Osteocyte (in vitro differentiated cells): ENCODE measurements around the gene CCNK. TPM values are rescaled to one million over a fixed set of nuclear protein-coding genes. Genes with fewer than 3 reads are reported as not detected.

Source experiments
- DNase-seq: peaks from one replicate; pipeline ENCODE4 v3.0.0; 2021; ENCODE audit warnings: mixed read lengths; ENCODE audit not compliant: unreplicated experiment; ENCODE audit errors: extremely low spot score
- H3K27ac Mint-ChIP-seq: one replicate; pipeline ENCODE4 v1.8.0; 2021; ENCODE audit warnings: mild to moderate bottlenecking, mixed read lengths; ENCODE audit not compliant: unreplicated experiment
- H3K27me3 Mint-ChIP-seq: one replicate; pipeline ENCODE4 v1.8.0; 2021; ENCODE audit warnings: mixed read lengths; ENCODE audit not compliant: unreplicated experiment
- H3K36me3 Mint-ChIP-seq: one replicate; pipeline ENCODE4 v1.8.0; 2021; ENCODE audit warnings: mixed read lengths; ENCODE audit not compliant: unreplicated experiment
- H3K4me1 Mint-ChIP-seq: one replicate; pipeline ENCODE4 v1.8.0; 2021; ENCODE audit warnings: mixed read lengths; ENCODE audit not compliant: unreplicated experiment
- H3K4me3 Mint-ChIP-seq: one replicate; pipeline ENCODE4 v1.8.0; 2021; ENCODE audit warnings: mild to moderate bottlenecking, moderate library complexity, mixed read lengths; ENCODE audit not compliant: unreplicated experiment
- H3K9me3 Mint-ChIP-seq: one replicate; pipeline ENCODE4 v1.8.0; 2021; ENCODE audit warnings: mixed read lengths; ENCODE audit not compliant: unreplicated experiment
- CTCF ChIP-seq: fragments of 200-600 bp; sonication (generic); IDR thresholded peaks from 2 replicates; pipeline ENCODE4 v1.5.0; 2021; ENCODE audit warnings: antibody characterized with exemption, mild to moderate bottlenecking, moderate library complexity
- total RNA-seq: library from RNA; stranded (reverse); gene quantifications from 2 replicates; pipeline ENCODE4 v1.2.1, GENCODE V29; 2021

CCNK gene
- total RNA-seq, 1 donor from 2014 or later = 57.4 TPM

DNA sequence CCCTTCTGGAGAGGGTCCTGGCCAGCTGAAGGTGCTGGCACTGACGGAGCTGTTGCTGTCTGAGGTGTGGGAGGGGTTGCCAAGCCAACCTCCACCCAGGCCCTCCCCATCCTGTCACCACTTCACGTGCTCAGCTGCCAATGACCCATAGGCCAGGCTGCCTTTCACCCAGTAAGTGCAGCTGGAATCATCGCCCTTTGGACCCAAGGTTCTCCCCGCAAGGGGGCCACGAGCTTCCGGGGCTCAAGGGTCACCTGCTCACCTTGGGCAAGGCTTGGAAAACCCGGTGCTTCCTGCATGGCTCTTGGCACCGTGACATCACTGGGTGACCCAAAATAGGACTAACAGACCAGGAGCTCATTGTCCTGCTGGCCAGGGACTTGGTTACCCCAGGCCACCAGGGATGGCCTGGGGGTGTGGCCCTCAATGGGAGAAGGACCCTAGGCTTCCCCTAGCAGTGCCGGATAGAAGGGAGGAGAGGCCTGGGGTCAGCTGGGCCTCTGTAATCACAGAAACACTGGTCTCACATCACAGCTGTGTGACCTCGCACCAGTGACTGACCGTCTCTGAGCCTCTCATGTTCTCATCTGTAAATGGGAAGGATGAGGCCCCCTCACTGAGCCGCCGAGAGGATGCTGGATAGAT, 71.5 kb downstream of the CCNK start:
- peaks cover 2% of the 10 kb centered on the region for H3K4me1 Mint-ChIP-seq
- no peak for TF ChIP-seq CTCF
- no peaks in the 10 kb centered on the region for H3K36me3 Mint-ChIP-seq
- H3K27me3 Mint-ChIP-seq = no peaks in the 10 kb centered on the region
- DNase-seq = no peak
- no peak overlapping the region for H3K4me3 Mint-ChIP-seq
- no peak overlapping the region for H3K27ac Mint-ChIP-seq
- no peaks in the 10 kb centered on the region for H3K9me3 Mint-ChIP-seq

GRCh38 chr14:99554184-99554583, 73.0 kb downstream of the CCNK start:
- Mint-ChIP-seq H3K36me3 (no peaks in the 10 kb centered on the region), H3K27me3 (no peaks in the 10 kb centered on the region), H3K27ac (no peak overlapping the region), H3K4me3 (no peak overlapping the region), H3K4me1 (peaks cover 2% of the 10 kb centered on the region), H3K9me3 (no peaks in the 10 kb centered on the region)
- no peak for DNase-seq
- TF ChIP-seq CTCF = no peak

DNA sequence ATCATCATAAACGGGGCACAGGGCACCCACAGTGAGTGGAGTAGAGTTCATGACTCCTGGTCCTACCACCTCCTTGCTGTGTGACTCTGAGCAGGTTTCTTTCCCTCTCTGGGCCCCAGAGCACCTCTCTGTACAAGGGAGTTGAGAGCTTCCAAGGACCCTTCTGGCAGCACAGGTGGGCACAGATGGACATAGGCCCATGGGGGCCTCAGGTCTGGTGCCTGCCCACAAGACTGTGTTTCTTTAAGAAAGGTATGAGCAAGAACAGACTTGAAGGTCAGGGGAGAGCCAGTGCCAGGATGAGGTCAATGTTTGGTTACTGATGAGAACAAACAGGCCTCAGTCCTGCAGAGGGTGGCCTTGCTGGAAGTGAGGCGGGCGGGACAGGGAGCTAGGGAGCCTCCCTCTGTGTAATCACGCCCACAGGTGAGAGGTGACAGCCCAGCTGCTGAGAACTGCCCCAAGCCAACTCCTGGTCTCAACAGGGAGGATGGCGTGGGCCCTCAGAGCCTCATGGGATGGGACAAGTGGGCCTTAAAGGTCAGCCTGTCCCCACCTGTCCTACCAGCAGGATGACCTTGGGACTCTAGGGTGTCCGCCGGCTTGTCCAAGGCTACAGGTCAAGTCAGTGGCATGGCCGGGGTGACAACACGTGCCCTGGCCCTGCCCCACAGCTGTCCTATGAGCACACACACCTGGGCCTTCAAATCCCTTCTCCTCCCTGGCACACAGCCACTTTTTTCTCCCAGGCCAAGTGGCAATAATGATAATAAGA, 73.7 kb downstream of the CCNK start:
- DNase-seq = no peak
- TF ChIP-seq CTCF = no peak
- no peaks in the 10 kb centered on the region for H3K27me3 Mint-ChIP-seq
- peaks cover 2% of the 10 kb centered on the region for H3K4me1 Mint-ChIP-seq
- H3K27ac Mint-ChIP-seq = no peak overlapping the region
- H3K36me3 Mint-ChIP-seq = no peaks in the 10 kb centered on the region
- no peak overlapping the region for H3K4me3 Mint-ChIP-seq
- no peaks in the 10 kb centered on the region for H3K9me3 Mint-ChIP-seq

DNA sequence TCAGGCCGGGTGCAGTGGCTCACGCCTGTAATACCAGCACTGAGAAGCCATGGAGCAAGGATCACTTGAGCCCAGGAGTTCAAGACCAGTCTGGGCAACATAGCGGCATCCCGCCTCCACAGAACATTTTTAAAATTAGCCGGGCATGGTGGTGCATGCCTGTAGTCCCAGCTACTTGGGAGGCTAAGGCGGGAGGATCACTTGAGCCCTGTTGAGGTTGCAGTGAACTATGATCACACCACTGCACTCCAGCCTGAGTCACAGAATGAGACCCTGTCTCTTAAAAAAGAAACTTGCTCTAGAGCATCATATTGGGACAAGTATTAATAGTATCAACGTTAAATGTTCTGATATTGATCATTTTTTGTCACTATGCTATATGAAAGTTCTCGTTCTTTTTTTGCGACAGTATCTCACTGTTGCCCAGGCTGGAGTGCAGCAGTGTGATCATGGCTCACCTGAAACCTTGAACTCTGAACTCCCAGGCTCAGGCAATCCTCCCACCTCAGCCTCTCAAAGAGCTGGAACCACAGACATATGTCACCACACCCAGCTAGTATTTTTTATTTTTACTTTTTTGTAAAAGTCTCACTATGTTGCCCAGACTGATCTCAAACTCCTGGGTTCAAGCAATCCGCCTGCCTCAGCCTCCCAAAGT, 75.1 kb downstream of the CCNK start:
- no peak for DNase-seq
- peaks cover 2% of the 10 kb centered on the region for H3K4me1 Mint-ChIP-seq
- no peaks in the 10 kb centered on the region for H3K9me3 Mint-ChIP-seq
- no peak for TF ChIP-seq CTCF
- no peaks in the 10 kb centered on the region for H3K27me3 Mint-ChIP-seq
- no peak overlapping the region for H3K27ac Mint-ChIP-seq
- no peaks in the 10 kb centered on the region for H3K36me3 Mint-ChIP-seq
- no peak overlapping the region for H3K4me3 Mint-ChIP-seq
